NCI-H2196 treated with DMSO at 0.1 percent for 48 hours (cell line): ENCODE measurements around the gene AGBL1.
A peak's percentile ranks its signal among the peaks of the same experiment; 100 is the strongest.

Source experiments
- DNase-seq: peaks from one replicate; lab custom pipeline; 2025; ENCODE audit not compliant: unreplicated experiment; lab: John Stamatoyannopoulos, UW

Gene AGBL1

DNA sequence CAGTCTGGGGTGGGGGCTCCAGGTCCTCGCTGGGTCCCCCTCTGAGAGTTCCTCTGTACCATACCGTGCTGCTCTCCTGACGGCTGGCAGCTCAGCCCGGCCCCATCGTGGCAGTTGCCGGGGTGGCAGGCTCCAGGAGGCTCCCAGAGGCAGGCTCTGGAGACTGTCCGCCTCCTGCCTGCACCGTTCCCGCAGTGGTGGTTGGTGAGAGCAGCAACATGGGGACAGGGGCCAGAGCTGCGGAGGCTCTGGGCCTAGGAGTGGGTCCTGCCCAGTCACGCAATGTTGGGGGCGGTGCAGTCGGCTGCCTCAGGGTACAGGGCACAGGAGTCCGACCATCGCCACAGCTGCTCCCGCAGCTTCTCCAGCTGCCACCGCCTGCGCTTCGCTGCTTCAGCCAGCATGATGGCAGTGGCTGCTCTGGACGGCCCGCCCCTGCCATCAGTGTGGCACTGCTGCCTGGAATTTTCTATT is 492.7 kb downstream of the AGBL1 start:
- no peak for DNase-seq

DNA sequence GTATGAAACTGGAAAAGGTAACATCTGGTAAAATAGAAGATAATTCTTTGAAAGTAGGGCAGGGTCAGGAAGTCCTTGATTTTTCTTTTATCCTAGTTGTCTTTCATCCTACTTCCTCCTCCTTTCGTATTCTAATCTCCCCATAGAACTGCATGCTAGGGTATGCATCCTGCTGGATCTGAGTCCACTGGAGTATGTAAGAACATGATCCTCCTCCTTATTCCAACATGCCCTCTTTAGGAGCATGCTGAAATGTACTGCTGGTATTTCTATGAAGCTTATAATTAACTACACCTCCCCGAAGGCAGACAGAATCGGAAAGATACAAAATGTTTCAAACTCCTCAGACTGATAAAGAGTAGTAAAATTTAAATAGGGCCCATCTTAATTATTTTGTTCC is 493.8 kb downstream of the AGBL1 start:
- no peak for DNase-seq

DNA sequence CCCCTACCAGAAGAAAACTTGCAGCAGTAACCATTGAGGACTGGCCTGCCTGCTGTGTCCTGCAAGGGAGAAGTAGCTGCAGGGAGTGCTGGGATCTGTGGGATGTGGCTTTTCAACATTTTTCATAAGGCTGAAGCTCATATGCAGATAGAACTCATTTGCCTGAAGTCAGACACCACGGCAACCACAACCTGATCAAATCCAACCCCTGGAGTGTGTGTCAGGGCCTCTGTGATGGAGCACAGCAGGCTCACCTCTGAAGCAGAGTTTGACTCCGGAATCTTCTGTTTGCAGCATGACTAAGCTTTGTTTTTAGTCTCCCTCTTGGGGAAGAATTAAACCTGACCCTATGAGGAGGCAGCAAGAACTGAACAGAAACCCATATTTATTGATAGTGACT is 508.7 kb downstream of the AGBL1 start:
- DNase-seq, result no peak

DNA sequence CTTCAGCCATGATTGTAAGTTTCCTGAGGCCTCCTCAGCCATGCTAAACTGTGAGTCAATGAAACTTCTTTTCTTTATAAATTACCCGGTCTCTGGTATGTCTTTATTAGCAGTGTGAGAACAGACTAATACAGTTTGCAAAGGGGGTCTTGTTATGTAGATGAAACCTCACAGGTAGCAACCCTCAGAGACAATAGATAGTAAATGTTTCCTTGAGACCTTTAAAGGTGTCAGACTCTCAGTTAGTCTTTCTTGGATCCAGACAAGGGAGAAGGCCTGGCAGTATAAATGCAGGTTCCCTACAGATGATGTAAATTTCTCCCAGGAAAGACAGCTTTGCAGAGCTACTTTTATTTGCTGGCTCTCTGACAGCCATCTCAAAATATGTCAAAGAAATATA is 510.8 kb downstream of the AGBL1 start:
- DNase-seq, result no peak

DNA sequence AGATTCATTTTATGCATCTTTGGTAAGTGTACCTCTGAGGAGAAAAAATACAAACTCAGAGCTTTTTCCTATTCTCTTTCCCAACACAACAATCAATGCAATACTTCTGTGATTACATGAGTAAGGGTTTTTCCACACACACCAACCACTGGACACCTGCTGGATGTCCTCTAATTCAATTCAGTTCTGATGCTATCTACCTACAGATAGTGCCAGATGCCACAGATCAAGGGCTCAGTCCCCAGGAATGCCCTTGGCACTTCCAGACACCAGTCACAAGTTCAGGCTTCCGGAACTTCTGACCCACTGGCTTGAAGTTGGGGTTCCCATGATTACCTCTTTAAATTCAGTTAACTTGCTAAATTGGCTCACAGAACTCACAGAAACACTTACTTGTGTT is 511.5 kb downstream of the AGBL1 start:
- DNase-seq, result no peak

DNA sequence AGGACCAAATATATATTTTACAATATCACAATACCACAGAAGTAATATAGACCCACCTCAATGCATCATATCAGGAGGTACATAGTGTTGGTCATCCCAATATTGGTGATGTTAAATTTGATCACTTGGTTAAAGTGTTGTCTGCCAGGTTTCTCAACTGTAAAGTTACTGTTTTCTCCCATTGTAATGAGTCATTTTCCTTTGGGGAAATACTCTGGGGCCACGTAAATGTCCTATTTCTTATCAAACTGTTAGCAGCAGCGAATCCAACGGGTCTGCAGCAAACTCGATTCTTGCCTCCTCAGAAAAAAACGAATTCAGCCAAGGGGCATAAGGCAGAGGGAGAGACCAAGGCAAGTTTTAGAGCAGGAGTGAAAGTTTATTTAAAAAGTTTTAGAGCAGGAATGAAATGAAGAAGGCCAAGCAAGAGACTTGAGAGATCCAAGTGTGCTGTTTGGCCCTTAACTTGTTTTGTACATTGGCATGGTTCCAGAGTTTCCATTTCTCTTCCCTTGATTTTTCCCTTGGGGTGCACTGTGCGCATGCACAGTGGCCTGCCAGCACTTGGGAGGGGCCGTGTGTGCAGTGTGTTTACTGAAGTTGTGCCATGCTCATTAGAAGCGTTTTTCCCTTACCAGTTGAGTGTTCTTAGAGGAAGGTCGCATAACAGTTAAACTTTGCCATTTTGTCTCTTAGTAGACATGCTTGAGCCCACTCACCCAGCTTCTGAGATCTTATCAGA is 512.5 kb downstream of the AGBL1 start:
- DNase-seq, result no peak

DNA sequence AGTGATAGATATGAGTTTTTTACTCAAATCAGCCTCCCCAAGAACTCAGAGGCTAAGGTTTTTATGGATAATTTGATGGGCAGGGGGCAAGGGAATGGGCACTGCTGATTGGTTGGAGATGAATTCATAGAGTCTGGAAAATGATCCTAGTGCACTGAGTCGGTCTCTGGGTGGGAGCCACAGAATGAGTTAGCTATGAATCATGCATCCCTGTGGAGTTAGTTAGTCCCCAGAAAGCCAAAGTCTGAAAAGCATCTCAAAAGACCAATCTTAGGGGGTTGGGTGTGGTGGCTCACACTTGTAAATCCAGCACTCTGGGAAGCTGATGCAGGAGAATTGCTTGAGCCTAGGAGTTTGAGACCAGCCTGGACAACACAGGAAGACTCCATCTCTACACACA is 516.1 kb downstream of the AGBL1 start:
- no peak for DNase-seq

DNA sequence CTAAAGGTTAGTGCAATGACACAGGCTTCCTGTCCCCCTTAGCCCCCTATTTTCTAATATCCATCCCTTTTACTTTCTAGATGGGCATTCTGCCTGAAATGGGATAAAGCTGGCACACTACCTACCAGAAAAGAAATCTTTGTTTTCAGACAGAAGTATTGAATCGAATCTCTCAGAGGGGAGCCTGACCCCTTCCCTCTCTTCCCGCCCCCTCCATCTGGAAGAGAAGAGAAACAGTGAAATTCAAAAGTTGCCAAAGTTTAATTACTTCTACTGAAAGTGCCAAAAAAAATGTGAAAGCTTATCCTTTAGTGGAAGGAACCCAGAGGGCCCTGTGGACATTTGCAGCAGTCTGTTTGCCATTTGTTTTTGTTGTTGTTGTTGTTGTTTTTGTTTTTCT is 523.8 kb downstream of the AGBL1 start:
- DNase-seq, result no peak

DNA sequence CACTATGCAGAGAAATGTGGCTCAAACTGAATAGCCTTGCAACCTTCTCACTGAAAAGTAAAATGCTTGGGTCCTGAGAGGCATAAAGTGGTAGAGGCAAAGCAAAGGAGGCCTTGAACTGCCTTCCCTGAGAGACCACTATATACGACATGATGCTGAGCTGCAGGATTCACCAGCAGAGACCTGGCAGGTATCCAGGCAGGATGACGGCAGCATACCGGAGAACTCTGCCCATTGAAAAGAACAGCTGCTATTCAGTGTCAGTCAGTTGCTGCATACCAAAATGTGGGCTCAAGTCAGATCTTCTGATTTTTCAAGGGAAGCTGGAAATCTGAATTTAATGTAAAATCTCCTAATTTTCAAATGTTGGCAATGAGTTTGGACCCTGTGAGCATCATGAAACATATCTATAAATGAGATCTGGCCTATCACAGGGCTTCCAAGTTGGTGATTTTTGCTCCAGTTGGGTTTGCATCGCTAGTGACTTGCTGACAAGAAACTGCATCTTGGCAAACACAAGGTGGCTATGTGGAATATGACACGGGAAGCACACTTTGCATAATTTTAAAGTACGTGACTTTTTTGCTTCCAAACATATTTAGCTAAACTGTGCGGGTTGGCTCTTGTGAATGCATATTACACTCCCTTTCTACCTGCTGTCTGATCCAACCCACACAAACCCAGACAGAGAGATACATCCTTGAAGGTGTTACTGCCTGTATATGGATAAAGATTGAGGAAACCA is 529.0 kb downstream of the AGBL1 start:
- DNase-seq, result no peak

DNA sequence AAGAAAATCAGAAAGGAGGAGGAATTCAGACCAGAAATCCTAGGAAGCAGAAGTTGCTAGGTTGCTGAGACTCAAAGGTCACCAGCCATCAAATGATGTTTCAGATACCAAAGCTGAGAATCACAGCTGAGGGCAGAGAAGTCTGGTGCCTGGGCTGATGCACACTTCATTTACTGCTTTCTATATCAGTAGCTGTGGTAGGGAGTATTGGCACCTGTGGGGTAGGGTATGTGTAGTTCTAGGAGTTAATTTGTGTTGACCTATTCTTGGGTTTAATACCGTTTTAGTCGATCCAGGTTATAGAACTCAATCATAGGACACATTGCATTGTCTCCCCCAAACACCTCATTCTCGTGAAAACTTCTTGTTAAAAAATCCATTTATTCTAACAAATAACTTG is 529.6 kb downstream of the AGBL1 start:
- no peak for DNase-seq

DNA sequence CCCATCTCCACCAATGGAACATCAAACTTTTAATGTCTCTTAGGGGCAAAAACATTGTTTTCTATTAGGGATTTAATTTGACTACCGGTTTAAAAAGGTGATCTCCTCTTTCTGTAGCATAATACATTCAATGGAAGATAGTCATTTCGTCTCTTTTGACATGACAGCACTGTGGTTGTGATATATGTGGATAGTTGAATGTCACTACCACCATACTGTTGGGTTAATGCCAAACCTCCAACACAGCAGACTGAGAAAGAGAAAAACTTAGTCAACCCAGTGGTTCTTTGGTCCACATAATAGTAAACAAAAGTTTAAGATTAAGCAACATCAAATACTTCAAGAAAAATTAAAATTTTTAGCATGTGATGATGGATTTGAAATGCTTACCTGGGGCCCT is 530.4 kb downstream of the AGBL1 start:
- no peak for DNase-seq

DNA sequence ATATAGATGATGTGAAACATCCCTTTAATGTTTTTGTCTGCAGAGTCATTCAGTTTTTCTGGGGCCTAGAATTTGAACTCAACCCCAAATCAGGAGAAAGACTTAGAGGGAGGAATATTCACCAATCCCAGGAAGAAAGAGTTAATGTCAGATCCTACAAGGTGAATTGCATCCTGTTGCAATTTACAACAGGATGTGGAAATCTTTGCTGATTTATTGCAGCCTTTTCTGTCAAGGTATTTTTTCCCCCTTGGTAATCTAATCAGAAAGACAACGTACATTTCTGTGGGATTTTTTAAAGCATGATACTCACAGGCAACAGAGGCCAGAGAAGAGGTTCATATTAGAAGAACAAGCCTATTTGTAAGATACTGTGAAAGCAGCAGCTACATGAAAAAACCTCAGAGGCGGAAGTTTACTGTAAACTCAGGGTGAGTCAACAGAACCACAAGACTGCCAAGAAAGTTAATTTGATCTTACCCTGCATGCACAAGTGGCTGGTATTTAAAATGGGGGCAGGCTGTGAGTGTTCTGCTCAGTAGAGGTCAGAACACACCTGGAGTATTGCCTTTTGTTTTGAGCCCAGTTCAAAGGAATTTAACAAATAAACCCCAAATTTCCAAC is 531.9 kb downstream of the AGBL1 start:
- DNase-seq, result no peak

DNA sequence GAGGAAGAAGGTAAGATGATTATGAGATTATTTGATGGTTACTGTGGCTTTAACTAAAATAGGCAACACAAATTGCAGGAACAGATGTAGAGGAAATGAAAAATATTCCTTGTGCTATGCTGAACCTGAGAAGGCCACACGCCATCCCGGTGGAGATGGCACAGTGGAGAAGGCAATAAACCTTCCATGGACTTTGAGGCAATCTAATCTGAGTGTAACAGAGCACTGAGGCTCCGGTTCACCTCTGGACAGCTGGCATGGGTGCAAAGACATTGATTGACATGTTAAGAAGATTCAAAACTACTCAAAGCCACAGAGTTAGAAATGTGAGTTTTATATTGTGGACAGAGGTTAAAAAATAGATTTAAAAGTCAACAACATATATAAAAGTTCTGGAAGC is 535.7 kb downstream of the AGBL1 start:
- DNase-seq, result no peak

DNA sequence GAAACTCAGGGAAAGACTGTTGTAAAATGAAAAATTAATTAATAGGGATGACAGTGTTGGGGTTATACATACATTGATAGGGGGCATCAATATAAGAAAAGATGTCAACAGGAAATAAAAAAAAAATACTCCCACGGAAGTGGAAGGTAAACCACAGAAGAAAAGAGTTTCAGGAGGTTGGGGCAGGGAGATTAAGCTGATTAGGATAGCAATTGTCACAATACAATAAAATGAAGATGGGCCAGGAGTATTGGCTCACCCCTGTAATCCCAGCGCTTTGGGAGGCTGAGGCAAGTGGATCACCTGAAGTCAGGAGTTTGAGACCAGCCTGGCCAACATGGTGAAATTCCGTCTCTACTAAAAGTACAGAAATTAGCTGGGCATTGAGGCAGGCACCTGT is 536.1 kb downstream of the AGBL1 start:
- no peak for DNase-seq

DNA sequence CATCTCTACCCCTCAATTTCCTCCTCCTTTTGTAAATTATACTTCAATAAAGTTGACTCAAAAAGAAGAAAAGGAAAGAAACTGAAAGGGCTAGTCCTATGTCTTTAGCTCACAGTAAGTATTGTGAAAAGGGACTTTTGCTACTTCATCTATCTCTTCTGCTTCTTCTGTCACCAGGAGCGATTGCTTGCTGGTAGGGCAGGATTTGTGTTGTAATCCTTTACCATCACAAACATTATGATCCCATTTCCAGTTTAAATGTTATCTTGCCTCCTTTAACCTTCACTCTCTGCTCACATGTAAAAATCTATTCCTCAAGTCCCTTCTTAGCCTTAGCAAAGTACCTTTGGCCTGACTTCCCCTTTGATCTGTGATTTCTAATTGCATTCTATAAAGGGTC is 537.1 kb downstream of the AGBL1 start:
- no peak for DNase-seq

DNA sequence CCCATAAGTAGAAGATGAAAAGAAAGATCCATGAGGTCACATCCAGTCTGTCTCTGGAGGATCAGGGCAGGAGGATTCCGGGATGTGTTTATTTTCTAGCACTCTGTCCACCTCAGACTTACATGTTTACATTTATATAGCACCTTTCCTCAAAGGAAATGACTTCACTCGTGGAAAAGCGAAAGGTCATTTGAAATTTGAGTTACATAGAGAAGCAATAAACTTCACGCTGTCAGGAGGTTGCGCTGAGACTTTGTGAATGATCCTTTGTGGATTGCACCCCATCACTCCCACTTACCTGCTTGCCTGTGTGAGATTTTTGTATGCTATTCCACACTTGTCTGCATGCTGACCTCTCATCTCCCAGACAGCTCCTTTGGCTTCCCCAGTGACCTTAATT is 540.5 kb downstream of the AGBL1 start:
- DNase-seq, result no peak

DNA sequence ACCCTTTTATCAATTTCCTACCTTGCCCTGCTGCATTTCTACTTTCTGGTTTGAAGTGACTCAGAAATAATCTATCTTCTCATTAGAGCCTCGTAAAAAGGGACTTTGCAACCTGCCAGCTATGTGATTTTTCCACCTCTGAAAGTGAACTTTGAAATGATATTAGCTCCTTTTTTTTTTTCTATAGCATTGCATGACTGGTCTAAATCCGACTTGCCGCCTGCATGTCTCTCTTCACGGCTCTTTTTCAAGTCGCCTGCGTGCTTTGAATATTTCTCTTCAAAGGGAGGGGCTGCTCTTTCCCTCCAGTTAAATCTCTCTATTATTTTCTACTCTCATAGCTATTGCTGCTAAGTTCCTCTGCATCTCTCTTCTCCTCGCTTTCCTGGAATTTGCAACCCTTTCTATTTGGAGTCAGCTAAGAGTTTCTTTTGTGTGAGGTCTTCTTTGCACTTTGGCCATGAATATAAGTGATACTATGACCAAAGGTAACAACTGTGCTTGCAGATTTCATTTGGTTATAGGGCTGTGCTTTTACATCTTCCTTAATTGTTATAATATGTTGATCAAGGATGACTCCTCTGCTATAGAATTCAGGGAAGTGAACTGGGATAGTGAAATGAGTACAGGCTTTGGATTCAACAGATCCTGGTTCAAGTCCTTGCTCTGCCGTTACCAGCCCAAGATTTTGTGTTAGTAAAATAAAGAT is 541.1 kb downstream of the AGBL1 start:
- DNase-seq, result no peak

DNA sequence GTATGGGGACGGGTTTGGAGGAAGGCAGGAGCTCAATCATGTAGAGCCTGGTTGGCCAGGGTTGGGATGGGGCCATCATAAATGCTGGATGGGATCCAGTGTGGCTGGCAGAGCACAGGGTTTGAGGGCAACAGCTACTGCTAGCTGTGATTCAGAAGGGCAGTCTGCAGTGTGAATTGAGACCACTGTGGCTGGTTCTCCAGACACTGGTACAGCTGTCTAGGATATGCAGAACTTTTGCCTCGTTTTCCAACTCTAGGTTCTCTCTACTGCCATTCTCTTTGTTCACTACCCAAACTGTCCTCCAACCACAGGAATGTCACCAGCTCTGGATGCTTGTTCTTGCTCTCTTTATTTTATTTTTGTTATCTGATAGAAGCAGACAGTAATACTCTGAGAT is 543.6 kb downstream of the AGBL1 start:
- DNase-seq, result no peak

DNA sequence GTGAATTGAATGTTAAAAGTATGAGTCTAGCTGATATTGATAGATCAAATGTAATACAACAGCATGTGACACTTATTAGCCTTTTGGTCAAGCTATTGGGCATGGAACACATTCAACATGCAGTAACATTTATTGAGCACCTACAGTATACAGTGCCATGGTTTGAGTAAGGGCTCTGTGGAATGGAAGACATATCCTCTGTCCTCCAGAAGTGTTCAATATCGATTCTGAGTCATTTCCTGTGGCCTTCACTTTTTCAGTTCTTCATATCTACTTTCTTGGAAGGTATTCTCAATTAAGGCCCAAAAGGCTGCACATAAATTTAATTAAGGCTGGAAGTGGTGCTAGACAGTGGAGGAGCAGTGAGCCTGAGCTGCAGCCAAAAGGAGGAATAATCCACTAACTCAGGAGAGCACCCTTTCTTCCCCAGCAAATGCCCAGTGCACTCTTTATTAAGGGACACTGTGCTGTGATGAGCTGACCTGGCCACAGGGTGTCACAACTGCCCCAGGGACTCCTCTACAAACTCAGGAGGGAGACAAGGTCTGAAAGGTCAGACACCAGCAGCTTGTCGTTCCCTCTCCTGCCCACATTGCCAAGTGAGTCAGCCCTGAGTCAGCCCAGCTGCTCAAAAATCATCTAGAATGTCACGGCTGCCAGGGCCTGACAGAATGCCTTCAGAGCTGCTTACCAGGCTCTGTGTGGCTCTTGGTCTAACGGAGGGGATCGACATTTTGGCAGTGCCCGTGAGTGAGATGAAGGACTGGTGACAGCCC is 544.8 kb downstream of the AGBL1 start:
- DNase-seq, result peak; percentile 53

DNA sequence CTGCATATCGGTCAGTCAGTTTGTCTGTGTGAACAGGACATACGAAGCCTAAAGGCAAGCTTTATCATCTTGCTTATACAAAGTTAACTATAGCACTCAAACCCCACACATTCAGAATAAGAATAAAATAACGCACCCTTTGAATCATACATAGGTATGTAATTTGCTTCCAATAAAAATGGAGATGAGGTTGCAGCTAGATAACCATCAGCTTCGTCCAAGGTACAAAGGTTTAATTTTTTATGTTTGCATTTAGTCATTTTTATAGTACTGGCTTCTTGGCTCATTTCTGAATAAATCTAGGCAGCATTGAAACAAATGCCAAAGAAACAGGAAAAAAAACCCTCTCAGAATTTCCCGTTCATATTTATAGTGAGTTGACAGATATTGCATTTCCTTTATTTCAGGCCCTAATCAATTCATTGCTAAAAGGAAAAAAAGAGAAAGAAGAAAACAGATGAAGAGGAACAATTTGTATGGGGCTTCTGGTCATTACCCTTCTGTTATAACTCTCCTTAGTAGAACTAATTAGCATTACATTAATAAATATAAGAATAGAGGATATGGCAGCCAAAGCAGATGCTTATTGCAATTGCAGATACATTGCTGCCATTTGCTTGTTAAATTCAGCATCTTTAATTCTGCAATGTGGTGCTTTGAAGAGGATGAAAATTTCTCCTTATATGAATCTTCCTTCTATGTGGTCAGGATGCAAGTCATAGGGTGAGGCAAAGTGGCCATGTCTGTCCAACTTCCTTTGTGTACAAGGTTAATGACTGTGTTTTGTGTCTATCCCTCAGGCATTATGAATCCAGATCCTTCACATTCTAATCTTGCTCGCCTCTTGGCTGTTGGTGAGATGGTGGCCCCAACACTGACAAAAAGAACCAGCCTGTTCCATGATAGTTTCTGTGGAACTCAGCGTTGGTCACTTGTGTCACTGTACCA is 550.0 kb downstream of the AGBL1 start:
- no peak for DNase-seq
